MCF 10A (cell line): Measurements from ENCODE around the gene RGS21. TPM values are rescaled to one million over a fixed set of nuclear protein-coding genes. Genes with fewer than 3 reads are reported as not detected.

Experiments
- BruUV-seq: library from RNA; stranded (reverse); fragments of 400-500 nt; replicated peaks from 2 replicates; lab custom pipeline; 2021; lab: Mats Ljungman, UMichigan
- CTCF ChIA-PET: fragments of 300-600 bp; sonication (Branson Sonifier 250); formaldehyde crosslinking; extraction: SDS; loops from one replicate; lab custom pipeline; 2021; ENCODE audit warnings: antibody characterized with exemption, inconsistent platforms; lab: Yijun Ruan, JAX
- POLR2A ChIA-PET: fragments of 300-600, 350-650 bp; sonication (Branson Sonifier 250); formaldehyde crosslinking; extraction: SDS; loops from one replicate; lab custom pipeline; 2020; ENCODE audit warnings: antibody characterized with exemption, inconsistent platforms; lab: Yijun Ruan, JAX
- DNase-seq: peaks from one replicate; pipeline ENCODE4 v3.0.0-alpha.2; 2018; ENCODE audit not compliant: unreplicated experiment
- H3K27ac Mint-ChIP-seq: one replicate; pipeline ENCODE4 v1.8.0; 2022; ENCODE audit warnings: mild to moderate bottlenecking, low read depth, mixed read lengths; ENCODE audit not compliant: unreplicated experiment
- H3K27me3 Mint-ChIP-seq: one replicate; pipeline ENCODE4 v1.8.0; 2022; ENCODE audit warnings: mixed read lengths; ENCODE audit not compliant: insufficient read depth, unreplicated experiment
- H3K36me3 Mint-ChIP-seq: one replicate; pipeline ENCODE4 v1.8.0; 2022; ENCODE audit warnings: mild to moderate bottlenecking, moderate library complexity, mixed read lengths; ENCODE audit not compliant: insufficient read depth, unreplicated experiment
- H3K4me1 Mint-ChIP-seq: one replicate; pipeline ENCODE4 v1.8.0; 2022; ENCODE audit warnings: mixed read lengths; ENCODE audit not compliant: insufficient read depth, unreplicated experiment
- H3K4me3 Mint-ChIP-seq: one replicate; pipeline ENCODE4 v1.8.0; 2022; ENCODE audit warnings: mild to moderate bottlenecking, moderate library complexity, mixed read lengths; ENCODE audit not compliant: unreplicated experiment
- H3K9me3 Mint-ChIP-seq: one replicate; pipeline ENCODE4 v1.8.0; 2022; ENCODE audit warnings: mixed read lengths; ENCODE audit not compliant: unreplicated experiment
- CTCF ChIP-seq: fragments of 200-600 bp; IDR thresholded peaks from one replicate; pipeline ENCODE4 v1.8.0; 2022; ENCODE audit warnings: antibody characterized with exemption, mild to moderate bottlenecking; ENCODE audit not compliant: unreplicated experiment
- intact Hi-C: fragments of 100-400 bp; cut with micrococcal nuclease; formaldehyde crosslinking; loops from 2 replicates; pipeline ENCODE4 v1.14.1; 2022
- total RNA-seq: library from RNA; stranded (reverse); gene quantifications from 2 replicates; pipeline ENCODE4 v1.2.3, GENCODE V29; 2022

RGS21 gene
- total RNA-seq, 1 experiment from 2014 or later = not detected

- CTCF ChIA-PET = no interaction called here
- no peak for TF ChIP-seq CTCF
- DNase-seq = no peak
- POLR2A ChIA-PET = no interaction called here
- Mint-ChIP-seq H3K9me3 (peaks cover 6% of the 10 kb centered on the region), H3K4me1 (peaks cover 8% of the 10 kb centered on the region), H3K27me3 (no peaks in the 10 kb centered on the region), H3K27ac (no peak overlapping the region), H3K36me3 (no peaks in the 10 kb centered on the region), H3K4me3 (no peak overlapping the region)
- BruUV-seq = no TSS peak
- intact Hi-C loops = no loop called here
Measured at GRCh38 chr1:192379554-192379953, 62.8 kb downstream of the RGS21 start.

- POLR2A ChIA-PET = no interaction called here
- CTCF ChIA-PET = no interaction called here
- H3K9me3 Mint-ChIP-seq = peaks cover 15% of the 10 kb centered on the region
- peaks cover 8% of the 10 kb centered on the region for H3K4me1 Mint-ChIP-seq
- DNase-seq = no peak
- no peak overlapping the region for H3K27ac Mint-ChIP-seq
- intact Hi-C loops = no loop called here
- H3K4me3 Mint-ChIP-seq = no peak overlapping the region
- TF ChIP-seq CTCF = no peak
- H3K27me3 Mint-ChIP-seq = no peaks in the 10 kb centered on the region
- no peaks in the 10 kb centered on the region for H3K36me3 Mint-ChIP-seq
- BruUV-seq = no TSS peak
Measured at GRCh38 chr1:192382758-192383157, 66.0 kb downstream of the RGS21 start.

- ChIA-PET POLR2A (no interaction called here), CTCF (no interaction called here)
- H3K27me3 Mint-ChIP-seq = no peaks in the 10 kb centered on the region
- H3K9me3 Mint-ChIP-seq = peaks cover 15% of the 10 kb centered on the region
- no peak overlapping the region for H3K27ac Mint-ChIP-seq
- H3K36me3 Mint-ChIP-seq = no peaks in the 10 kb centered on the region
- H3K4me3 Mint-ChIP-seq = no peak overlapping the region
- H3K4me1 Mint-ChIP-seq = no peaks in the 10 kb centered on the region
- TF ChIP-seq CTCF = no peak
- no peak for DNase-seq
- intact Hi-C loops = no loop called here
- BruUV-seq = no TSS peak
Measured at GRCh38 chr1:192386051-192386650, 69.4 kb downstream of the RGS21 start.

- BruUV-seq = no TSS peak
- Mint-ChIP-seq H3K4me1 (no peaks in the 10 kb centered on the region), H3K36me3 (no peaks in the 10 kb centered on the region), H3K27ac (no peak overlapping the region), H3K27me3 (no peaks in the 10 kb centered on the region), H3K9me3 (no peaks in the 10 kb centered on the region), H3K4me3 (no peak overlapping the region)
- no peak for TF ChIP-seq CTCF
- no peak for DNase-seq
- ChIA-PET POLR2A (no interaction called here), CTCF (no interaction called here)
- intact Hi-C loops = no loop called here
Measured at GRCh38 chr1:192395211-192395610, 78.4 kb downstream of the RGS21 start.
